ENCODE results near the gene ECI1.
A peak's percentile ranks its signal among the peaks of the same experiment; 100 is the strongest.
"Not testable (repeated sequence)": the region's sequence is repeated elsewhere in the genome, so short reads cannot be mapped to it uniquely, and the experiment has no call there.

Gene ECI1

DNA sequence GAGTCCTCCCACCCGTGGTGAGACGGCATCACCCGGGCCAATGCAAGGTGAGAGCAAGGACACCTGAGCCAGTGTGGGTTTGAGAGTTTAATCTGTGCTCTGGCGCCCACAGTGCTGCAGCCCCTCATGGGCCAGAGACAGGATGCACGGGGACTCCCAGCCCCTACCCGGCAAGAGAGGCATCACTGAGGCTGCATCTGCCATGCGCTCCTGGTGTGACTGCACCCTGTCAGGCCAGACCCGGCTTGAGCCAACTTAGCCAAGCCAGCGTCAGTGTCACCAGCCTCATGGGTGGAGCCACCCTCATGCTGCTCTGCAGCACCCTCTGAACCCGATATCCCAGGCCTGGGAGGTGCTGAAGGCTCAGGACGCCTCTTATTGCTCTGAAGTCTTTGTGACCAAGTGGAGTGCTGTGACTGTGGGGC lies 39.5 kb downstream of the ECI1 start:
- DNase-seq (ENCODE audit: low read depth in 2 of 3, low spot score in 1 of 3) = no peak

DNA sequence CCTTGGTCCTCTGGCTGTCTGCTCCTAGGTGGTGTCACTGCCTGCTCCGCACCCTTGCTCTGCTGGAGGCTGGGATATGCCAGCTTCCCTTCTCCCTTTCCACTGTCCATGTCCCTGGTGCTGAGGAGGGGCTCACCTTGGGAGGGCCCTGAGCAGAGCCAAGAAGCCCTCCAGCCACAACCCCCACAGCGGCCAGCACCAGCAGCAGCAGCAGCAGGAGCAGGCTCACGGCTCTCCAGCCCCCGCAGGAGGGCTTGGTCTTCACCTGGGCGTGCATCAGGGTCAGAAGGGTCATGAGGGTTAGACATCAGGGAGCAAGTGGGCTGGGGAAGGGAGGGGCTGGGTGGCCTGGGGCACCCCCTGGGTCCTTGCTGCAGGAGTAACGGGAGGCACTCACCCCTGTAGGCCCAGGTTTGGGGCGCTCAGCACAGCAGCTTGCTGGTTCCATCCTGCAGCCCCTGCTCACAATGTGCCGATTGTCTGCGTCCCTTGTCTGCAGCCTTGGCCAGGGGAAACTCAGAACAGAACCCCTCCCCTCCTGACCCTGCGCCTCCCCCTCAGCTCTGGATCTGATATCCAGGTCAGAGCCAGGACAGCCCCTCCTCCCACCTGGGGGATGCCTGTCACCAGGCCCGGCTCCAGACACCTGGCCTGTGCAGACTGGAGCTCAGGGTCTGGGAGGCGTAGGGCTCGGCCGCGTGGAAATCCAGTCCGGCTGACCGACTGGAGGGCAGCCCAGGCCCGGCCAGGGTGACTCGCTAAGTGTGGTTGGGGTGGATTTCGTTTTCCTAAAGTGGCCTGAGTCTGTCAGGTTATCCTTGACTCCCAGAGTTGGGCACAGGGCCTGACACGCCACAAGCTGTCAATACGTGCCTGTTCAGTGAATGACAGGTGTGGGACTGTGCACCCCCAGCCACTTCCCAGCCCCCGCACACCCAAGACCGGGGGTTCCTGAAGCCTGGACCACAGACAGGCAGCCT lies 40.7 kb downstream of the ECI1 start, which contains the start of gene BRICD5:
Gene BRICD5, minus strand, starts transcription at position 478 of the 980 bp plus-strand sequence. Its CDS starts 30 bp downstream, at position 448.
- DNase-seq (ENCODE audit: low read depth in 2 of 3, low spot score in 1 of 3) = no peak

DNA sequence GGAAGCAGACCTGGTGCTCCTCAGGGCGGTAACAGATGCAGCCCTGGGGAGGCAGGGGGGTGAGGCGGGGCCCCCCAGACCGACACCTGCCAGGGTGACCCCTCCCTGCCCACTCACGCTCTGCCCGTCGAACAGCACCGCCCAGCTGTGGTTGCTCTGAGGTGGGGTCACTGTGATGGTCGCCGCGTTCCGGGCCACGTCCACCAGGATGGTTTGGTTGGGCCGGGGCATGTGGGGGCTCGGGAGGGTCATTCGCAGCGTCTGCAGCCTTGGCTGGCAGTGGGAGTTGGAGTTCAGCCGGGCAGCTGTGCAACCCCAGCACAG lies 41.4 kb downstream of the ECI1 start:
- no peak for DNase-seq (ENCODE audit: low read depth in 2 of 3, low spot score in 1 of 3)

DNA sequence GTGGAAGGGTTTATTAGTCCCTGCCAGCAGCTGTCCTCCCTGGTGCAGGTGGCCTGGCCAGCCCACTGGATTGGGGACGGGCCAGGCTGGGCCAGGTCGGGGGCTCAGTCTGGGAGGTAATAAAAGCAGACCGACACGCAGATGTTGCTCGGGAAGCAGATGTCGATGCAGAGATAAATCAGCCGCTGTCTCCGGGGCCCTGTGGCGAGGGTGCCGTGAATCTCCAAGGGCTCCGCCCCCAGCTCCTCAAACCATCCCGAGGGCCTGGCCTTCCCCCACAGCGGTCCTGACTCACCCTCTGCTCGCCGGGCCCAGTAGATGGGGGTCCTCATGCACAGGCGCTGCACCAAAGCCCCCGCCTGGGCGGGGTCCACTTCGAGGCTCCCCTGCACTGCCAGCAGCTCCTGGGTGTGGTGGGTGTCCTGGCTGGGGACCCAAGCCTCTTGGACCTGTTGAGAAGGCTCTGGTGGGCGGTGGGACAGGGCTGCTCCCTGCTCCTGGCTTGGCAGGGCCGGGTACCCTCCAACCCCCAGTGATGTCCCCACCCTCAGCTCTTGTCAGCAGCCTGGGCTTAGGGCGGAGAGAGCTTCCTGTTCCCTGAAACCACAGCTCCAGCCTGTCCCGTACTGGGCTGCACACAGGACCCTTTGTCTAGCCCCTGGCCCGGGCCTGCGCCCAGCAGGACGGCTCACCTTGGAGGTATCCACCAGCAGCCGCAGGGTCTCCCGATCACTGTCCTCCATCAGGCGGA lies 42.0 kb downstream of the ECI1 start:
- DNase-seq (ENCODE audit: low read depth in 2 of 3, low spot score in 1 of 3) = no peak

DNA sequence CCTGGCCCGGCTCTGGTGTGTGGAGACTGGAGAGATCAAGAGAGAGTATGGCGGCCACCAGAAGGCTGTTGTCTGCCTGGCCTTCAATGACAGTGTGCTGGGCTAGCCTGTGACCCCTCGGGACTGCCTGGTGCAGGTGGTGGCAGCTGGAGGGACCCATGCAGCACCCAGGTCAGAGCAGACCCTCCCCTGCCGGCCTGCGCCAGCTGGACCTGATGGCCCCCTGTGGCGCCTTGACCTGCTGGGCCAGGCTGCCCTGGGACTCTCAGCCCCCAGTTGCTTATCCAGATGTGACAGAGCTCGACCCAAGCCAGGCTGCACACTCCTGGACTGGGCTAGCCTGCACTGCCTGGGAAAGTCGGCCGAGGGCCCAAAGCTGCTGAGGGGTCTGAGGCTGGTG lies 42.6 kb downstream of the ECI1 start:
- no peak for DNase-seq (ENCODE audit: low read depth in 2 of 3, low spot score in 1 of 3)

DNA sequence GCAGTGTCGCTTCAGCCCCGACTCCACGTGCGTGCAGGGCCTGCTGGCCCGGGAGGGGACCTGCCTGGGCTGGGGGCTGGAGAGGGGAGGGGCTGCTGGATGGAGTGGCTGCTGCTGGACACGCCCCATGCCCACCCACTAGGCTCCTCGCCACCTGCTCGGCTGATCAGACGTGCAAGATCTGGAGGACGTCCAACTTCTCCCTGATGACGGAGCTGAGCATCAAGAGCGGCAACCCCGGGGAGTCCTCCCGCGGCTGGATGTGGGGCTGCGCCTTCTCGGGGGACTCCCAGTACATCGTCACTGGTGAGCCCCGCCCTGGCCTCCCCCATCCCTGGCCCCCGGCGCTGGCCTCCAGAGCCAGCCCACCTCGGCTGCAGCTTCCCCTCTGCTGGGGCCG lies 43.1 kb downstream of the ECI1 start:
- DNase-seq (ENCODE audit: low read depth in 2 of 3, low spot score in 1 of 3) = no peak

DNA sequence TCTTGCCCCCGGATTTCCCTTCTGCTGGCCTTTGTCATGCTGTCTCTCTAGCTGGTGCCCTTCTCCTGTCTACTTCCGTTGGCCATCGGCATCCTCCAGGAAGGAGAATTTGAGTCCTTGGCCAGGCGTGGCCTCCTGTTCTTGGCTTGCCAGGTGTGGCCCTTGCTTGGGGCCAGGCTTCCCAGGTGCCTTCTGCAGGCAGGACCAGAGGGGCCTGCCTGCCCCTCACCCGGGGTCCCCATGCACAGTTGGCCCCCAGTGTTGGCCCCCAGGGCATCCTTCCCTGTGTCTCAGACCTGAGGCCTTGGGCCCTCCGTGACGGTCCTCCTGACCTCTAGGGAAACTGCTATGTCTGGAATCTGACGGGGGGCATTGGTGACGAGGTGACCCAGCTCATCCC lies 43.5 kb downstream of the ECI1 start:
- no peak for DNase-seq (ENCODE audit: low read depth in 2 of 3, low spot score in 1 of 3)

DNA sequence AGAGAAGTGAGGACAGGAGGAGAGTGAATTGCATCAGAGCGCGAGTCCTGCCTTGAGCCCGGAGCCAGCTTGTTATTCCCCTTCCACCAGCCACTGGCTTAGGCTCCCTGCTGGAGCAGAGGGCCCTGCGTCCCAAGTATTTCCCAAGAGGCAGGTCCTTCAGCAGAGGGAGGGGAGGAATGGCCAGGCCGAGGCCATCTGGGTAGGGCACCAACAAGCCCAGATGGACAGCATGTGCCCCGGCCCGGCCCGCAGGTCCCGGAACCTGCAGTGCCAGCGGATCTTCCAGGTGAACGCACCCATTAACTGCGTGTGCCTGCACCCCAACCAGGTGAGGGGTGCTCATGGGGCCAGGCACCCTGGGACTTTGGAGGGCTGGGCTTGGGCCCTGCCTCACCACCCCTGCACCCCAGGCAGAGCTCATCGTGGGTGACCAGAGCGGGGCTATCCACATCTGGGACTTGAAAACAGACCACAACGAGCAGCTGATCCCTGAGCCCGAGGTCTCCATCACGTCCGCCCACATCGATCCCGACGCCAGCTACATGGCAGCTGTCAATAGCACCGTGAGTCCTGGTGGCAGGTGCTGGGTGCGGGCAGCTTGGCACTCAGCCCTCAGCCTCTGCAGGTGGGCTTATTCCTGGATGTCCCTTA lies 44.5 kb downstream of the ECI1 start:
- no peak for DNase-seq (ENCODE audit: low read depth in 2 of 3, low spot score in 1 of 3)

DNA sequence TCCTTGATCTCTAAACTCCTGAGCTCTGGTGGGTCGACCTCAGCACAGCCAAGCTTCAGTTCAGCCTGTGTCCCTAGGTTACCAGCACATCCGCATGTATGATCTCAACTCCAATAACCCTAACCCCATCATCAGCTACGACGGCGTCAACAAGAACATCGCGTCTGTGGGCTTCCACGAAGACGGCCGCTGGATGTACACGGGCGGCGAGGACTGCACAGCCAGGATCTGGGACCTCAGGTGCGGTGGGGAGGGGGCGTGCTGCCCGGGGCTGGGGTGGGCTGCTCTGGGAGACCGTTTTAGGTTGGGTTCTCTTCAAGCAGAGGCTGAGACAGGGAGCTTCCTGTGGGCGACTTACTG lies 45.0 kb downstream of the ECI1 start:
- no peak for DNase-seq (ENCODE audit: low read depth in 2 of 3, low spot score in 1 of 3)

DNA sequence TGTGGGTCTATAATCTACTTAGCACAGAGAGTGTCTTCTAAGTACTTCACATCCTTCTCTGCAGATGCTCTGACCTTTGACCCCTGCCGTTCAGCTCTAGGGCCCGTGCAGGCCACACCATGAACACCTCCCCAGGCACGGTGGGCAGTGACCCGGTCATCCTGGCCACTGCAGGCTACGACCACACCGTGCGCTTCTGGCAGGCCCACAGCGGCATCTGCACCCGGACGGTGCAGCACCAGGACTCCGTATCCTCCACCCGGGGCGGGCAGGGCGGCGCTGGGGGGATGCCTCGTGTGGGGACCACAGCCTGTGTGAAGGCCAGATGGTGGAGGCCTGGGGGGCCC lies 45.4 kb downstream of the ECI1 start:
- DNase-seq (ENCODE audit: low read depth in 2 of 3, low spot score in 1 of 3) = no peak

DNA sequence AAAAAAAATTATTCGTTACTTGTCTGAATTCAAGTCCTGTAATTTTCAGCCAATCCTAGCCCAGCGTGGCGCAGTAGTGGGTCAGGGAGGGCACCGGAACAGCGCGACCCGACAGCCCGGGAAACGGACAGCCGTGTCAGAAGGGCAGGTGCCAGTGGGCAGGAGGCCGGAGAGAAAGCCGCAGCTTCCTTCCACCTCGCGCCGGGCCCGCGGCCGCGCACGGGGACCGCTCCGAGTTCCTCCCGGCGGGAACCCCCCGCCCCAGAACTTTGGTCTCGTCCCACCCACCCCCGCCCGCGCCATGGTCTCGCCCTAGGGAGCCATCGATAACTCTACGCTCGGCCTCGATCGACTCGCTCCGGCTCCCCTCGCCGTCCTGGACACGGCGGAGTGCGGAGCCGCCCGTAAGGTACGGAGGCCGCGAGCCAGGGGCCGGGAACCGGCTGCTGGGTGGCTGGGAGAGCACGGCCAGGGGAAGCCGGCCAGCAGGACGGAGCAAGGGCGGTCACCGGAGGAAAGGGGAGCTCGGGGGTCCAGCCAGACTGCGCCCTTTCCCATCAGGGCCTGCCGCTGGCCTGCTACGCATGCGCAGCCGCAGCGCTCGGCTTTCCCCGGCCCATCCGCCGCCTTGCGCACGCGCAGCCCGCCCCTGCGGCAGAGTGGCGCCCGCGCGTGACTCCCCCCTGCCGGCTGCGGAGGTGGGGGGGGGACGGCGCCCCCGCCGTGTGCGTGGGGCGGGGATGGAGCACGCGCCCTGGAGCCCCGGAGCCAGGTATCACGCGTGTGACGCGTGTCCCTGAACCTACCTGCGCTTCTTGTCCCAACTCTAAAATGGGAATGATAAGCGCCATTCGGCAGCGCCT lies 46.1 kb downstream of the ECI1 start, which contains the start of gene MLST8:
Gene MLST8, plus strand, starts transcription at position 351 of the 863 bp plus-strand sequence. CDS start 632 bp downstream, outside the sequence.
- DNase-seq (ENCODE audit: low read depth in 2 of 3, low spot score in 1 of 3) = peak; percentile 70 to 84 (median 73)

DNA sequence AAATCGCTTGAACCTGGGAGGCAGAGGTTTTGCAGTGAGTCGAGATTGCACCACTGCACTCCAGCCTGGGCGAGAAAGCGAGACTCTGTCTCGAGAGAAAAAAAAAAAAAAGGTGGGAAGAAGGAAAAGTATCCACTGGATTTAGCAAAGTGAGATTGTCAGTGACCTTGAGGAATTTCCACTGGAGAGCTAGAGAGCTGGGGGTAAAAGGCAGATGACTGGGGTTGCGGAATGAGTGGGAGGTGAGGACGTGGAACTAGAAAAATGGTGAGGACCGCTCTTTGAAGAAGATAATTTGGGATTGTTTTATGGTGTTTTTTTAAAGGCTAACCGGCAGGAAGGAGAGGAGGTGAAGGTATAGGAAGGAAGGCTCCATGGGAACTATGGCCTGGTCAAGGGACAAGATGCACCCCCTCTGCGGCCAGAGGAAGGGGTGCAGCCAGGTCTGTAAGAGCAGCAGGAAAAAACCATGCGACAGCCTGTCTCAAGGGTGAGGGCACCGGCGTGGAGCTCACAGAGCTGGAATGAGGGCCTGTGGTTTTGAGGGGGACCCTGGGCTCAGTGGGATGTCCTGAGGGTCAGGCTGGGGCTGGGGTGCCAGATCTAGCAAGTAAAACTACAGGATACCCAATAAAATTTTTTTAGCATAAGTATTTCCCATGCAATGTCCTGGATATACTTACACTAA lies 46.8 kb downstream of the ECI1 start:
- DNase-seq (ENCODE audit: low read depth in 2 of 3, low spot score in 1 of 3) = no peak

DNA sequence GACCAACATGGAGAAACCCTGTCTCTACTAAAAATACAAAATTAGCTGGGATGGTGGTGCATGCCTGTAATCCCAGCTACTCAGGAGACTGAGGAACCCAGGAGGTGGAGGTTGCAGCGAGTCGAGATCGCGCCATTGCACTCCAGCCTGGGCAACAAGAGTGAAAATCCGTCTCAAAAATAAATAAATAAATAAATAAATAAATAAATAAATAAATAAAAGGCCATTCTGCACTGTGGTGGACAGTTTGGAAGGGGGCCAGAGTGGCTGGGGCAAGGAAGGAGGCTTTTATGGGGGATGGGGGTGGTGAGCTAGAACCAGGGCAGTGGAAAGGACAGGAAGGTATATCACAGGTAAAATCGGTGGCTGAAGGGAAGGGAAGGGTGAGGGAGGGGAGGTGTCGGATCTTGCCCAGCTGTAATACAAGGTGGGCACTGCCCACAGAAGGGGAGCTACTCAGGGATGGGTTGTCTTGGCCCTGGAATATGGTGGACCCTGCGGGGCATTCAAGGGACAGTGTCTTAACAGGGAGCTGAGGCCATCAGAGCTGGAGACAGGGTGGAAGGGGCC lies 48.2 kb downstream of the ECI1 start:
- DNase-seq (ENCODE audit: low read depth in 2 of 3, low spot score in 1 of 3) = not testable (repeated sequence)

DNA sequence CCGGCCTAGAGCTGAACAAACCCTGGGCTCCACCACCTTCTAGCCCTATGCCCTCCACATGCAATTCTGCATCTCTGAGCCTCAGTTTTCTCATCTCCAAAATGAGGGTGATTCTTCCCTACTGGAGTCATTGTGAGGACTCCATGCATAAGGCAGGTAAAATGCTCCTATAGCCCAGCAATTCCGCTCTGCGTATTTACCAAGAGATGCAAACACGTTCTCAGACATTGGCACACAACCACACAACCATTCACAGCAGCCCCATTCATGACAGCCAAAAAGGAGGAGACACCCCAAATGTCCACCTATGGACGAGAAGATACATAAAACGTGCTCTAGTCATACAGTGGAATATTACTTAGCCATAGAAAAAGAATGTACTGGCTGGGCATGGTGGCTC lies 51.1 kb downstream of the ECI1 start:
- DNase-seq (ENCODE audit: low read depth in 2 of 3, low spot score in 1 of 3) = no peak

DNA sequence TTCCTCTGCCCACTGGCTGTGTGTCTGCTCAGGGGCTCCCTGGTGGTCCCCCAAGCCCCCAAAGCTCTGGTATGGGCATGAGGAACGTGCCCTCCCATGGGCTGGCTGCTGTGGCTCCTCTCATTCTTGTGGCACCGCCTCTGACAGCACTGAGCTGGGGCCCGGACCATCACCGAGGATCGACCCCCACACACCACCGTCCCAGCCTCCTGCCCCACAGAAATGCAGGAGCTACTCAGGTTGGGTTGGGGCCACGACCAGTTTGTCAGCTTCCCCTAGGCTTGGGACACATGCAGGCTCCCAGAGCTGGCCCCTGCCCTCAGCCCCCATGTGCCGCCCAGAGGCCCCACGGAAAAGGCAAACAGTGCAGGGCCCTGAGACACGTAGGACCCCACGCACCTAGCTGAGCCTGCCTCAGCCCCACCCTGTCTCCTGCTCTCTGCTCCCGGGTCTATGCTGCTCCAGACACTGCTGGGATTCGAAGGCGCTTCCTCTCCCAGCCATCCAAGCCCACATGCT lies 51.7 kb downstream of the ECI1 start:
- no peak for DNase-seq (ENCODE audit: low read depth in 2 of 3, low spot score in 1 of 3)

DNA sequence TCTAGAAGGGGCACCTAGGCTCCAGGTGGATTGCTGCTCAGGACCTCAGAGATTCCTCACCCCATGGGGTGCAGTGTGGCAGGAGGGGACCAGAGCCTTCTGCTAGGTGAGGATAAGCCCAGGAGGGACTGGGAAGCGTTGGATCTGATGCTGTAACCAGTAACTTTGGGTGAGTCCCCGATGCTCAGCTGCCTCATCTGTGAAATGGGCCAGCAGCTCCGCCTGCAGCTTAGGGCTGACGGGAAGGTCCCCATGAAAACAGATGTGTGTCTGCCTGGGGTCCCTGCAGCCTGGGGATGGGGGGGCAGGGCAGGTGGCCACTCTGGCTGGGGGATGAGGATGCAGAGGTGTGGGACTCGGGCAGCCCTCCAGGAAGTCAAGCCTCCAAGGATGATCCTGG lies 52.3 kb downstream of the ECI1 start:
- DNase-seq (ENCODE audit: low read depth in 2 of 3, low spot score in 1 of 3) = no peak

DNA sequence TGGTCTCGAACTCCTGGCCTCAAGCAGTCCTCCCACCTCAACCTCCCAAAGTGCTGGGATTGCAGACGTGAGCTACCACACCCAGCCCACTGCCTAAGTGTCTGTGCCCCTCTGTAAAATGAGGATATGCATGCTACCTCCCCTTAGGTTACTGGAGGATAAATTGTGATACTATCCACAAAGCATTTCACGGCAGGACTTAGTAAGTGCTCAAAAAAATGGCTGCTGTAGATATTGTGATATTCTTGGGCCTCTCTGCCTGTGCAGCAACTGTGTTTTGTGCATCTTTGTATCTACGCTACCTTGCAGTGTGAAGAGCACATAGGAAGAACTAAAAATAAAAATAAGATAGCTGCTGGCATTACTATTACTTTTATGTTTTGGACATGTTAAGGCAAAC lies 53.1 kb downstream of the ECI1 start:
- no peak for DNase-seq (ENCODE audit: low read depth in 2 of 3, low spot score in 1 of 3)

DNA sequence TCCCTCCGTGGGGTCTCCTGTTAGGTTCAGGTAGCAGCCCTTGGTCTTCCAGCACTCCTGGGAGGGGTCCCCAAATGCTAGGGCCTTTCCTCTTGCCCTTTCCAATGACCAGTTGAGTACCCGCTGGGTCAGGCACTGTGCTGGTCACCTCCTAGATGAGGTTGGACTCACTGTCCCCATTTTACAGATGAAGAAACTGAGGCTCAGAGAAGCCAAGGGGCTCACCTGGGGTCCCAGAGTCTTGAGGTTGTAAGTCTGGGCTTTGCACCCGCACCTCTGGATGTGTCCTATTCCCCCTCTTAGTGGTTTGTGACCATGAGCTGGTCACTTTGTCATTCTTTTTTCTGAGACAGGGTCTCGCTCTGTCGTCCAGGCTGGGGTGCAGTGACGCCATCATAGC lies 53.6 kb downstream of the ECI1 start:
- DNase-seq (ENCODE audit: low read depth in 2 of 3, low spot score in 1 of 3) = no peak

DNA sequence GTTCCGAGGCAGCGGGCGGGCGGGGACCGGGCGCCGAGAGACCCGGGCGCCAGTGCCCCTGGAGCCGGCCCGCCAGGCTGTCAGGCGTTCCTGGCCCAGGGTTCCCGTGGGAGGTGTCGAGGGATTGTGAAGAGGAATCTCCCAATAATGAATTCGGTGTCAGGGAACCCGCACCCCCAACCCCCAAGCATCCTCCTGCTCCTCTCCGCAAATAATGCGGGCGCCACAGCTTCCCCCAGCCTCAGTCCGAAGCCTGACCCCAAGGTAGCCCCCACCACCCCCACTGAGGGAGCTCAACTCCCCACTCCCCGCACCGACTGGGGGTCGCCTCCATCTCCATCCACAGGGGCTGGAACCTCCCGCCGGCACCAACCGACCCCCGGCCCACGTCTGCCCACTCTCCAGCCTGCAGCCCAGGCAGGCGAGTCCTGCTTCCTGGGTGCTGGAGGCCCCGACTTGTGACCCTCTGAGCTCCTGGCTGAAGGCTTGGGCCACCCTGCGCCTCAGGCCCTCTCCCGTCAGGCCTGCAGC lies 54.3 kb downstream of the ECI1 start:
- DNase-seq (ENCODE audit: low read depth in 2 of 3, low spot score in 1 of 3) = no peak

Measured in stimulated activated CD4-positive, alpha-beta T cell treated with anti-CD3 and anti-CD28 coated beads, Interleukin-12 subunit alpha, Interleukin-12 subunit beta, amount 100 ng/mL, for 48 hours (primary cell).